Kidney (tissue), 14 donors: ENCODE measurements around the gene ZNF236. TPM values are rescaled to one million over a fixed set of nuclear protein-coding genes. Genes with fewer than 3 reads are reported as not detected.
A peak's percentile ranks its signal among the peaks of the same experiment; 100 is the strongest.

Experiments used
- DNase-seq, 5 donors: peaks; one replicate each; pipeline ENCODE4 v3.0.0-alpha.2; 2013 to 2020
- FAIRE-seq: peaks from 2 replicates; lab custom pipeline; 2012; peaks lifted over from hg19 to GRCh38; lab: Jason Lieb, UNC
- H3K27ac ChIP-seq, 2 donors: one replicate each; pipeline ENCODE4 v1.7.0; 2013; ENCODE audit warnings: low read depth in 2 of 2, low read length in 2 of 2, inconsistent platforms in 1 of 2
- H3K27me3 ChIP-seq: one replicate; pipeline ENCODE4 v1.7.1; 2013; ENCODE audit warnings: low read length, inconsistent platforms; ENCODE audit not compliant: control insufficient read depth, insufficient read depth
- H3K36me3 ChIP-seq, 3 donors: one replicate each; pipeline versions ENCODE4 v1.7.0 to v1.7.1; 2013; ENCODE audit warnings: low read length in 3 of 3, control low read depth in 1 of 3, inconsistent platforms in 1 of 3; ENCODE audit not compliant: insufficient read depth in 3 of 3, control insufficient read depth in 2 of 3
- H3K4me1 ChIP-seq, 3 donors: one replicate each; pipeline versions ENCODE4 v1.7.0 to v1.7.1; 2013; ENCODE audit warnings: low read length in 3 of 3, inconsistent platforms in 1 of 3, low read depth in 1 of 3; ENCODE audit not compliant: control insufficient read depth in 2 of 3, insufficient read depth in 2 of 3
- H3K4me3 ChIP-seq, 3 donors: one replicate each; pipeline versions ENCODE4 v1.7.0 to v1.8.1; 2013; ENCODE audit warnings: low read length in 3 of 3, control low read depth in 1 of 3, inconsistent platforms in 1 of 3
- H3K9ac ChIP-seq, 3 donors: one replicate each; pipeline versions ENCODE4 v1.7.0 to v1.7.1; 2013; ENCODE audit warnings: low read length in 3 of 3, control low read depth in 1 of 3, inconsistent platforms in 1 of 3
- H3K9me3 ChIP-seq, 3 donors: one replicate each; pipeline versions ENCODE4 v1.7.0 to v1.7.1; 2013; ENCODE audit warnings: low read length in 3 of 3, control low read depth in 1 of 3, inconsistent platforms in 1 of 3; ENCODE audit not compliant: control insufficient read depth in 2 of 3, insufficient read depth in 1 of 3
- CTCF ChIP-seq: IDR thresholded peaks from 3 replicates; pipeline ENCODE4 v1.5.1; 2012; ENCODE audit warnings: mild to moderate bottlenecking, moderate library complexity, borderline replicate concordance; ENCODE audit not compliant: insufficient read depth; ENCODE audit errors: extremely low read depth
- intact Hi-C: fragments of 100-400 bp; cut with DNase I; formaldehyde crosslinking; loops from one replicate; pipeline ENCODE4 v1.11.1; 2022
- polyA plus RNA-seq: library from polyadenylated mRNA; stranded (reverse); fragments of 350-450 nt; fragmentation: Illumina TruSeq; extraction: RNeasy Lipid Tissue Mini Kit (QIAGEN cat#74804); gene quantifications from one replicate; pipeline ENCODE4 v1.2.3, GENCODE V29; 2014; ENCODE audit warnings: low read depth, low replicate concordance; ENCODE audit not compliant: insufficient read depth
- total RNA-seq: library from RNA; stranded (reverse); fragmentation: NEBNext Ultra II Directional; extraction: Animal tissue kit (Norgen Biotek cat#: 25700); gene quantifications from one replicate; pipeline ENCODE4 v1.2.1, GENCODE V29; 2021
- donor health status: control.
- donor health status: control.
- donor health status: control.
- donor health status: control.
- donor health status: control.
- donor health status: DM: yes; HTN: yes; CAD: no.
- donor health status: Normal renal cell carcinoma (clear cell type).

ZNF236 gene
- total and polyA plus RNA-seq, 2 donors from 2014 or later: 1.1 to 18.6 TPM

GRCh38 chr18:76875390-76876325 is 53.3 kb downstream of the ZNF236 start:
- H3K27ac ChIP-seq: peak overlapping the region in 1 of 2 donors; percentile 13
- no peak overlapping the region for H3K4me3 ChIP-seq
- TF ChIP-seq CTCF: peak; percentile 50
- H3K36me3 ChIP-seq: peaks cover 2 to 19% (median 12%) of the 10 kb centered on the region in 3 donors
- no peaks in the 10 kb centered on the region for H3K4me1 ChIP-seq
- intact Hi-C loops: no loop called here
- H3K27me3 ChIP-seq: no peaks in the 10 kb centered on the region
- FAIRE-seq (no peak), DNase-seq (peak in 4 of 5 donors; percentile 43 to 68 (median 58))
- H3K9ac ChIP-seq: no peak overlapping the region
- no peaks in the 10 kb centered on the region for H3K9me3 ChIP-seq

GRCh38 chr18:76878426-76878825 is 56.1 kb downstream of the ZNF236 start:
- Histone ChIP-seq H3K4me3 (no peak overlapping the region), H3K9ac (no peak overlapping the region), H3K36me3 (peaks cover 6 to 36% (median 23%) of the 10 kb centered on the region in 3 donors), H3K27ac (no peak overlapping the region), H3K4me1 (no peaks in the 10 kb centered on the region), H3K9me3 (no peaks in the 10 kb centered on the region), H3K27me3 (no peaks in the 10 kb centered on the region)
- no peak for TF ChIP-seq CTCF
- FAIRE-seq (no peak), DNase-seq (no peak)
- intact Hi-C loops: no loop called here

- TF ChIP-seq CTCF: no peak
- no peak overlapping the region for H3K27ac ChIP-seq
- FAIRE-seq (no peak), DNase-seq (no peak)
- H3K4me1 ChIP-seq: no peaks in the 10 kb centered on the region
- H3K9ac ChIP-seq: no peak overlapping the region
- peaks cover 5 to 34% (median 27%) of the 10 kb centered on the region in 3 donors for H3K36me3 ChIP-seq
- H3K4me3 ChIP-seq: no peak overlapping the region
- no peaks in the 10 kb centered on the region for H3K27me3 ChIP-seq
- no peaks in the 10 kb centered on the region for H3K9me3 ChIP-seq
- intact Hi-C loops: no loop called here
These were observed 57.7 kb downstream of the ZNF236 start for GRCh38 chr18:76880026-76880425.
